IPS DF 6.9 (cell line): Measurements from ENCODE around the gene FUT8.

Source experiments
- DNase-seq: peaks from one replicate; pipeline ENCODE4 v3.0.0-alpha.2; 2013; ENCODE audit warnings: low read depth, low spot score
- H3K27ac ChIP-seq: one replicate; pipeline ENCODE4 v1.5.1; 2013; ENCODE audit warnings: low read length, control low read depth
- H3K27me3 ChIP-seq: 2 replicates; pipeline ENCODE4 v1.6.1; 2013; ENCODE audit warnings: mild to moderate bottlenecking, low read length; ENCODE audit not compliant: control insufficient read depth, insufficient read depth
- H3K36me3 ChIP-seq: 2 replicates; pipeline ENCODE4 v1.6.1; 2013; ENCODE audit warnings: low read length; ENCODE audit not compliant: control insufficient read depth, insufficient read depth
- H3K4me1 ChIP-seq: 2 replicates; pipeline ENCODE4 v1.6.1; 2013; ENCODE audit warnings: low read length; ENCODE audit not compliant: control insufficient read depth, insufficient read depth
- H3K4me3 ChIP-seq: 2 replicates; pipeline ENCODE4 v1.5.1; 2013; ENCODE audit warnings: mild to moderate bottlenecking, low read length
- H3K9me3 ChIP-seq: 2 replicates; pipeline ENCODE4 v1.6.1; 2013; ENCODE audit warnings: low read length, inconsistent platforms; ENCODE audit not compliant: control insufficient read depth, insufficient read depth
- WGBS: extraction: QIAGEN DNeasy Blood & Tissue Kit; methylation state at CpG from one replicate; pipeline ENCODE4 v1.1.7; 2013; ENCODE audit warnings: mixed read lengths, missing lambda C conversion rate; ENCODE audit not compliant: insufficient read length, insufficient coverage; 5-methylcytosine and 5-hydroxymethylcytosine counted together

Gene FUT8

GRCh38 chr14:65506801-65507200 is 94.3 kb downstream of the FUT8 start:
- Histone ChIP-seq H3K36me3 (no peaks in the 10 kb centered on the region), H3K27me3 (peaks cover 15% of the 10 kb centered on the region; the same call in 1 of the 2 replicates), H3K4me1 (no peaks in the 10 kb centered on the region), H3K27ac (no peak overlapping the region), H3K9me3 (no peaks in the 10 kb centered on the region), H3K4me3 (no peak overlapping the region)
- DNase-seq: no peak
- no CpG with 5 or more reads among the region's 6 CpGs for WGBS

GRCh38 chr14:65509842-65510241 is 97.3 kb downstream of the FUT8 start:
- Histone ChIP-seq H3K27me3 (peaks cover 13% of the 10 kb centered on the region; the same call in 1 of the 2 replicates), H3K4me3 (no peak overlapping the region), H3K4me1 (no peaks in the 10 kb centered on the region), H3K36me3 (no peaks in the 10 kb centered on the region), H3K9me3 (no peaks in the 10 kb centered on the region), H3K27ac (no peak overlapping the region)
- no peak for DNase-seq
- 100% methylated on average over 1 of the region's 3 CpGs for WGBS

GRCh38 chr14:65513671-65514070 is 101.1 kb downstream of the FUT8 start:
- Histone ChIP-seq H3K27ac (no peak overlapping the region), H3K9me3 (no peaks in the 10 kb centered on the region), H3K4me3 (no peak overlapping the region), H3K36me3 (no peaks in the 10 kb centered on the region), H3K27me3 (no peaks in the 10 kb centered on the region), H3K4me1 (no peaks in the 10 kb centered on the region)
- no CpG with 5 or more reads among the region's 5 CpGs for WGBS
- no peak for DNase-seq

- no peaks in the 10 kb centered on the region for H3K9me3 ChIP-seq
- no peaks in the 10 kb centered on the region for H3K4me1 ChIP-seq
- H3K27ac ChIP-seq: no peak overlapping the region
- DNase-seq: no peak
- no peaks in the 10 kb centered on the region for H3K36me3 ChIP-seq
- no peak overlapping the region for H3K4me3 ChIP-seq
- H3K27me3 ChIP-seq: no peaks in the 10 kb centered on the region
These were observed 105.4 kb downstream of the FUT8 start for GRCh38 chr14:65517635-65518542.

- whole genome bisulfite sequencing: no CpG with 5 or more reads among the region's 11 CpGs
- Histone ChIP-seq H3K36me3 (no peaks in the 10 kb centered on the region), H3K4me3 (no peak overlapping the region), H3K9me3 (peaks cover 1% of the 10 kb centered on the region; the same call in 1 of the 2 replicates), H3K27me3 (no peaks in the 10 kb centered on the region), H3K27ac (no peak overlapping the region), H3K4me1 (no peaks in the 10 kb centered on the region)
- DNase-seq: no peak
These were observed 115.5 kb downstream of the FUT8 start for GRCh38 chr14:65528069-65528468.

GRCh38 chr14:65531148-65531547 is 118.6 kb downstream of the FUT8 start:
- DNase-seq: no peak
- WGBS: 92% methylated on average over 3 of the region's 3 CpGs

GRCh38 chr14:65533736-65534404 is 121.3 kb downstream of the FUT8 start:
- no peak for DNase-seq
- Histone ChIP-seq H3K9me3 (peaks cover 1% of the 10 kb centered on the region; the same call in 1 of the 2 replicates), H3K4me3 (no peak overlapping the region), H3K36me3 (no peaks in the 10 kb centered on the region), H3K27ac (no peak overlapping the region), H3K27me3 (no peaks in the 10 kb centered on the region), H3K4me1 (no peaks in the 10 kb centered on the region)
- WGBS: no CpG with 5 or more reads among the region's 4 CpGs

More at GRCh38 chr14:65531148-65531547, 118.6 kb downstream of the FUT8 start:
- Histone ChIP-seq H3K9me3 (peaks cover 1% of the 10 kb centered on the region; the same call in 1 of the 2 replicates), H3K36me3 (no peaks in the 10 kb centered on the region), H3K4me1 (no peaks in the 10 kb centered on the region), H3K27me3 (no peaks in the 10 kb centered on the region), H3K4me3 (no peak overlapping the region), H3K27ac (no peak overlapping the region)

GRCh38 chr14:65536781-65537423 is 124.4 kb downstream of the FUT8 start:
- H3K4me1 ChIP-seq: no peaks in the 10 kb centered on the region
- no peak for DNase-seq
- H3K36me3 ChIP-seq: no peaks in the 10 kb centered on the region
- H3K9me3 ChIP-seq: no peaks in the 10 kb centered on the region
- H3K27me3 ChIP-seq: no peaks in the 10 kb centered on the region
- H3K27ac ChIP-seq: no peak overlapping the region
- WGBS: no CpG with 5 or more reads among the region's 2 CpGs
- no peak overlapping the region for H3K4me3 ChIP-seq

GRCh38 chr14:65548878-65549277 is 136.3 kb downstream of the FUT8 start:
- Histone ChIP-seq H3K4me1 (no peaks in the 10 kb centered on the region), H3K36me3 (no peaks in the 10 kb centered on the region), H3K4me3 (no peak overlapping the region), H3K27me3 (no peaks in the 10 kb centered on the region), H3K27ac (no peak overlapping the region), H3K9me3 (no peaks in the 10 kb centered on the region)
- WGBS: no CpG with 5 or more reads among the region's 2 CpGs
- DNase-seq: no peak

- Histone ChIP-seq H3K27ac (no peak overlapping the region), H3K4me3 (no peak overlapping the region), H3K27me3 (no peaks in the 10 kb centered on the region), H3K36me3 (no peaks in the 10 kb centered on the region), H3K4me1 (no peaks in the 10 kb centered on the region), H3K9me3 (no peaks in the 10 kb centered on the region)
- WGBS: no CpG with 5 or more reads among the region's 2 CpGs
- no peak for DNase-seq
These were observed 136.9 kb downstream of the FUT8 start for GRCh38 chr14:65549429-65549828.
